ENCODE measurements around the gene REST. TPM values are rescaled to one million over a fixed set of nuclear protein-coding genes. Genes with fewer than 3 reads are reported as not detected.
A peak's percentile ranks its signal among the peaks of the same experiment; 100 is the strongest.
"Not testable (repeated sequence)": the region's sequence is repeated elsewhere in the genome, so short reads cannot be mapped to it uniquely, and the experiment has no call there.

Gene REST
- 14.9 TPM for polyA plus RNA-seq (2013, experiment 1 of 2; ENCODE audit: insufficient read length)
- 15.2 TPM for polyA plus RNA-seq (2013, experiment 2 of 2; ENCODE audit: insufficient read length)

- DNase-seq = peak; percentile 75
These were observed at the start of gene REST for GRCh38 chr4:56907489-56908205. REST (plus strand) TSS chr4:56907900; CDS start chr4:56910639, 2,739 bp downstream.

GRCh38 chr4:56859841-56860240 is 47.9 kb upstream of the REST start:
- no peak for DNase-seq

GRCh38 chr4:56860781-56861180 is 46.9 kb upstream of the REST start:
- no peak for DNase-seq

- DNase-seq = peak; percentile 10
These were observed 46.3 kb upstream of the REST start for GRCh38 chr4:56861360-56861759.

DNA sequence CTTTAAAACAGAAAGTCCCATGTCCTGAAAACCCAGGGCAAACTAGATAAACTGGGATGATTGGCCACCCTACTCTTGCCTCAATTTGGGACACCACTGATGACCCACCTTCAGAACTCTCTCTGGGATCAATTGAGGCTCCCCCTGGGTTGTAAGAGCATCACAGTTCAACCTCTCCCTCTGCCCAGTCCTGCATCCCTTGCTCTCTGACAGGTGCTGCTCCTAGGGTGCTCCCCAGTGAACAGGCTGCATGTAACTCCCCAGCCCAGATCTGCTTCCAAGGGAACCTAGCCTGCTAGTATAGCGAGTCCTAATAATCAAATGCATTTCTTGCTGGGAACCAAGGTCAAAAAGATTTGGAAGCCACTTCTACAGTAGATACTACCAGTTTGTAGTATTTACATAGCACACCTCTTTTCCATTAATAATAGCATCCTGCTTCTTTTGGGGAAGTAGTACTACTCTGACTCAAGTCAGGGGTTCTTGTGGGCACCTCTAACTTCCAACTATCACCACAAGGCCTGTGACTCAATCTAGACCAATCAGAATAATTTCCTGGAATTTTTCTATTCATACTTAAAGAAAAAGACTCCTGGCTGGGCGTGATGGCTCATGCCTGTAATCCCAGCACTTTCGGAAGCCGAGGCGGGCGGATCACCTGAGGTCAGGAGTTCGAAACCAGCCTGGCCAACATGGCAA is 44.1 kb upstream of the REST start:
- no peak for DNase-seq

DNA sequence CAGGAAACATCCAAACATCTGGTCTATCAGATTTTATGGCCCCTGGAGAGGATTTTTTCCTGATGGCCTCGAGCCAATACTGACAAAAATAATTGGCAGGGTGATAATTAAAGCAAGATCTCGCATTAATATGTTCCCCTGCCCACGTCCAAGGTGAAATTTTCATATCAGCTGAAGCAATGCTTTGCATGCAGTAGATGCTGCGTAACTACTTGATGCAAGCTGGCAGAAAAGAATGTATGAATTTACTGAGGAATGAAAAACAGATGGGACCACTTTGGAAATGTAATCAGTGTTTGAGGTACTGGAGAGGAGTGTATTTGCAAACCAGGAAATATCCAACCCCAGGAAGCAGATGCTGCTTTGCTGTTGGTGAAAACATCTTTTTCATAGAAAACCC is 36.8 kb upstream of the REST start:
- DNase-seq = peak; percentile 31

DNA sequence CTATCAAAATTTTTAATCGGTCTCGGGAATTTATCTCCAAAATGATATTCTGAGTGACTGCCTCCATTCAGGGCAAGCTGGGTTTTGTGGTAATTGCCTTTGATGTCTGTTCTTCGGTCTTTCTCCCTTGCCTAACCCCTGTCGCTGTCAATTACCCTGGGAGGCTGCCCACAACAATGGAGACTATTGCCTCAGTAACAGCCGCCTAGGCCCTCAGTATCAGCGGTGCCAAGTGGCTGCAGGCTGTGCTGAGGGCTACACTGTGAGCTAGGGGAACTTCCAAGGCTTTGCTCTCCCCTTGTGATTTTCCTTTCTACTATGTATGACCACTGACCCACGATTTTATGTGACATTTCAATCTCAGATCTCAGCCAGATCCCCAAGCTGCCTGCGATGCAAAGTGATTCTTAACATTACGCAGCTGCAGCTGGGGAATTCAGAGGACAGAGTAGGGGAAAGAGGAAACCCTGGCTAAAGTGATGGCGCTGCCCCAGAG is 36.3 kb upstream of the REST start:
- DNase-seq = no peak

GRCh38 chr4:56874166-56874565 is 33.5 kb upstream of the REST start:
- DNase-seq = no peak

GRCh38 chr4:56874923-56875322 is 32.8 kb upstream of the REST start:
- DNase-seq = peak; percentile 14

DNA sequence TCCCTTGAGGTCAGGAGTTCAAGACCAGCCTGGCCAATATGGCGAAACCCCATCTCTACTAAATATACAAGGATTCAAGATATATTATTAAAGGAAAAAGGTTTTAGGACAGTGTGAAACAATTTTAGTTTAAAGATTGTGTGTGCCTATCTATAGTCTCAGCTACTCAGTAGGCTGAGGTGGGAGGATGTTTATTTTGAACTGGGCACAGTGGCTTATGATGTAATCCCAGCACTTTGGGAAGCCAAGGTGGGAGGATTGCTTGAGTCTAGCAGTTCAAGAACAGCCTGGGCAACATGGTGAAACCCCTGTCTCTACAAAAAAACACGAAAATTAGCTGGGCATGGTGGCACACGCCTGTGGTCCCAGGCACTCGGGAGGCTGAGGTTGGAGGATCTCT is 31.4 kb upstream of the REST start:
- DNase-seq = no peak

GRCh38 chr4:56879996-56880395 is 27.7 kb upstream of the REST start:
- DNase-seq = no peak

- DNase-seq = no peak
These were observed 27.1 kb upstream of the REST start for GRCh38 chr4:56880572-56880971.

- DNase-seq = not testable (repeated sequence)
These were observed 23.2 kb upstream of the REST start for GRCh38 chr4:56884511-56884910.

- no peak for DNase-seq
These were observed 15.0 kb upstream of the REST start for GRCh38 chr4:56892691-56893090.

DNA sequence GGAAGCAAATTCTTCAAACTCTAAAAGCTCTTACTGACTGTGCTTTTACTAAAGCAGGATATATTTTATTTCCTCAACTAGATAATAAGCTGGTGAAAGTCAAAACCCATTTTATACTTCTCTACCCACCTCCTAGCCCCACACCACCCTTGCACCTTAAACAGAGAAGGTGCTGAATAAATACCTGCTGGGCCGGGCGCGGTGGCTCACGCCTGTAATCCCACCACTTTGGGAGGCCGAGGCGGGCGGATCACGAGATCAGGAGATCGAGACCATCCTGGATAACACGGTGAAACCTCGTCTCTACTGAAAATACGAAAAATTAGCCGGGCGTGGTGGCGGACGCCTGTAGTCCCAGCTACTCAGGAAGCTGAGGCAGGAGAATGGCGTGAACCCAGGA is 9.9 kb upstream of the REST start:
- DNase-seq = not testable (repeated sequence)

GRCh38 chr4:56900186-56900585 is 7.5 kb upstream of the REST start:
- DNase-seq = not testable (repeated sequence)

DNA sequence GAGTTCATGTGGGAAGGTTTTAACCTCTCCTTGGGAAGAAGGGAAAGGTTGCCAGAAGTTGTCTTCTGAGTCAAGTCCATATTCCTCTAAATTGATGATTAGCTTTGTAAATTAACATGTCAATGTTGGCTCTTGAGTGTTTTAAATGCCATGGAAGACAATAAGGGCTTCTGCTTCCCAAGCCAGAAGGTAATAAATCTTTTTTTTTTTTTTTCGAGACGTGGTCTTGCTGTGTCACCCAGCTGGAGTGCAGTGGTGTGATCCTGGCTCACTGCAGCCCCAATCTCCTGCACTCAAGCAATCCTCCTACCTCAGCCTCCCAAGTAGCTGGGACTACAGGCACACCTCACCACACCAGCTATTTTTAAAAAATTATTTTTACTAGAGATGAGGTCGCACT is 5.0 kb upstream of the REST start:
- DNase-seq = no peak

GRCh38 chr4:56905796-56906195 is 1.9 kb upstream of the REST start:
- DNase-seq = no peak

DNA sequence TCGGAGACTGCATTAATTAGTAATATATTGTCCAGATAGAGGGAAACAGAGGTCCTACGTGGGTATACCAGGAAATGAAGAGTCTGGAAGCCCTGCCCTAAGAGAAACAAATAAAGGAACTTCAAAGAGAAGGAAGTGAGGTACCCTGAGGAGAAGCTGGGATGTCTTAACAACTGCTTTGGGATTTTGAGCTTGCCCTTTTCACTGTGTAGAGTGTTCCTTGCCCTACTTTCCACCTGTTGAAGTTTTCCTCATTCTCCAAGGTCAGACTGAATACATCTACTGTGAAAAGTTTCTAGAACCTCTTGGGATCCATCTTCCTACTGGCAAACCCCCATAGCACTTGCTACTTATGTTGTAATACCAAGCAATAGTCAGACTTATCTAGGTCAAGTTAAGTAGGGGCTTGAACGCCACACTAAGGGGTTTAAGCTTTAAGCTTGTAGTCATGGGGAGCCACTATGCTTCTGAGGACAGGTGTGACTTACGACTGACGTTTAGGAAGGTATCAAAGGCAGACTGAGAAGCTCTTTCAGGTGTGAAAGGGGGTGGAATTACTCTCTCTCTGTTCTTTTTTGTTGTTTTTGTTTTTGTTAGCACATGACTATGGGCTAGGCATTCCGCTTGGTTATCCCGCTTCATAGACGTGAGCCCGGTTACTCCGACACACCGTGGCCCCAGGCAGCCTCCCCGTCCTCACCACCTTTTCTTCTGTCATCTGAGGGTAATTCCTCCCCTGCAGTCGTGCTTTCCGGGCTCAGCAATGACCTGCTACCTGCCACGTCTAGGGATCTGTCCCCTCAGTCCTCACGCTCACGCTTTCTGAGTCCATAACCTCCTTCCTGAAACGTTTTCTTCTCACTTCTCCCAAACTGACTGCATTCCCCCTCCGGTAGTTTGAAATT is 959 bp upstream of the REST start:
- DNase-seq = no peak

DNA sequence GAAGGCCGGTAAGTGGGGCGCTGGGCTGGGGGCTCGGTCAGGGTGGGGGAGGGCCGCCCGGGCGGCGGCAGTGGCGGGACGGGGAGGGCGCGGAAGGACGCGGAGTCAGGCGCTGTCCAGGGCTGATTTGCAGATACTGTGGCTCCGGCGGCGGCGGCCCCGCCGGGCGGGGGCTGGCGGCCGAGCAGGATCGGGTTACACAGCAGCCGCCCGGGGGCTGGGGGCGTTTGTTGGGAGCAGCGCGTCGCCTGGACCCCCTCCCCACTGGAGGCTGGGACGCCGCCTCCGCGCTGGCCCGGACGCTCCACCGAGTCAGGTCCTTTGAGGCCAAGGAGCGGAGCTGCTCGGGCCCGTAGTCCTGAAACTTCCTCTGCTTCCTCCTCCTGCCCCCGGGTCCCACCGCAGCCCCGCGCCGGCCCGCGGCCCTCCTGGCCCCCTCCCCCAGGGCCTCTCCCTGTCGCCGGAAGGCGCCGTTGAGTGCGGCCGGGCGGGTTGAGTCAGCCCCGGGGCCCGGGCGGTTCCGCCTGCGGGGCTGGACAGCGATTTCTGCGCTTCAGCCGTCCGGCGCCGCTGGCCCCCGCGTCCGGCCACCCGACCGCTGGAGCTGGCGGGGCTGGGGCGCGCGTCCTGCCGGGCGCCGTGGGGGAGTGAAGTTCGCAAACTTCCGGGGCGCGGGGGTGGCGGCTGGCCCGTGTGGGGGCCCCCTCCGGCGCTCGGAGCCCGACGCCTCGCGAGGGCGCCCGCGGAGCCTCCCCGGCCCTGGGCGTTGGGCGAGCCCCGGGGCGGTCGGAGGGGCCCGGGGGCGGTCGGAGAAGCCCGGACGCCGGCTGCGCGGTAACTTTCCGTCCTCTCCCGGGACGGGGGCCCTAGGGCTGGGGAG is 746 bp downstream of the REST start:
- peak; percentile 73 for DNase-seq

DNA sequence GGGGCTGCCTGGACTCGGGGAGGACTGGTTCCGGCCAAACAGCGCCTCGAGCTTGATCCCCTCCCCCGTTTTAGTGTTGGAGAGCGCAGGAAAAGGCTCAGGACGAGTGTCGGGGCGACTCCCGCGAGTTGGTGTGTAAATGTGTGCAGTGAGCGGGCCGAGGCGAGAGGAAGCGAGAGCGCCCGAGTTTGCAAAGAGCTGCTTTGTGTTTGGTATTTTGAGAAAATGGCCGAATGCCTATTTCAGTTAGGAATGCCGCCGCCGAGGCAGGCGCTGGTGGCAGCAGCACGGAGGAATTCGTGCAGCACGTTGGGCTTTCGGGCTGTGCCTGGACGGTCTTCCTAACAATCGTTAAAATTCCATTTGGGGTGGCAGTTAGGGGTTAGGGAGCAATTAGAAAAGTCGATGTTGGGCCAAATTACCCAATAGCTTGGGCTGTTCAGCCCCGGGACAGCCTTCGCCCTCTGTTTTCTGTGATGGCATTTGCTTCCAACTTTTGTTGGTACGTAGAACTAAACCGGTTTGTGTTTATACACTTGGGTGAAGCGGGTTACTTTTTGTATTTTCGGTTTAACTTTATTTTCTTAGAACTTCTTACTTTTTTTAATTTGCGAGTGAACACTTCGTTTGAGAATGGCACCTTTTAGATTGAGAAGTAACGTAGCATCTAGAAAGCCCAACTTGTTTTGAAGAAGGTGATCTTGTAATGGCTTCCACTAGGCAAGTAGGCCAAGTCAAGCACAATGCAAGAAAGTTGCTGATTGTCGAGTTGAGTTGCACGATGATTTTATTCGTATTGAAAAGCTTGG is 1.6 kb downstream of the REST start:
- peak; percentile 67 for DNase-seq

All from fibroblast of skin of back (primary cell).